SK-N-MC (cell line): Measurements from ENCODE around the gene NUP153.
"Not testable (repeated sequence)": the region's sequence is repeated elsewhere in the genome, so short reads cannot be mapped to it uniquely, and the experiment has no call there.

ENCODE experiments used
- DNase-seq: peaks from one replicate; pipeline ENCODE4 v3.0.0-alpha.2; 2011; ENCODE audit warnings: low read depth, low spot score
- H3K27ac ChIP-seq: fragments of 200-600 bp; sonication (generic); 2 replicates; pipeline ENCODE4 v1.5.1; 2016; ENCODE audit warnings: mixed run types
- H3K36me3 ChIP-seq: fragments of 200-600 bp; sonication (generic); 2 replicates; pipeline ENCODE4 v1.6.1; 2017; ENCODE audit warnings: antibody characterized with exemption, low read length, mixed read lengths; ENCODE audit not compliant: insufficient read depth
- H3K4me3 ChIP-seq: fragments of 200-600 bp; sonication (generic); 2 replicates; pipeline ENCODE4 v1.5.1; 2016
- H3K9ac ChIP-seq: fragments of 200-600 bp; sonication (generic); 2 replicates; pipeline ENCODE4 v1.8.0; 2017; ENCODE audit warnings: mixed run types, mixed read lengths; ENCODE audit not compliant: insufficient read length
- H3K9me3 ChIP-seq: fragments of 200-600 bp; sonication (generic); 2 replicates; pipeline ENCODE4 v1.6.1; 2017; ENCODE audit warnings: low read depth, mild to moderate bottlenecking, antibody characterized with exemption, low read length, moderate library complexity, mixed read lengths
- EZH2 ChIP-seq: fragments of 200-600 bp; sonication (generic); IDR thresholded peaks from one replicate; pipeline ENCODE4 v1.6.1; 2017; ENCODE audit warnings: antibody characterized with exemption
- FOXP2 ChIP-seq: optimal IDR thresholded peaks from 2 replicates; pipeline ENCODE3; 2011; ENCODE audit warnings: mild to moderate bottlenecking, moderate library complexity; ENCODE audit not compliant: insufficient read depth; ENCODE audit errors: extremely low read length, control extremely low read depth
- POLR2AphosphoS5 ChIP-seq: IDR thresholded peaks from 2 replicates; pipeline ENCODE4 v1.6.1; 2012; ENCODE audit warnings: mild to moderate bottlenecking, low read depth, low read length, borderline replicate concordance

Gene NUP153

DNA sequence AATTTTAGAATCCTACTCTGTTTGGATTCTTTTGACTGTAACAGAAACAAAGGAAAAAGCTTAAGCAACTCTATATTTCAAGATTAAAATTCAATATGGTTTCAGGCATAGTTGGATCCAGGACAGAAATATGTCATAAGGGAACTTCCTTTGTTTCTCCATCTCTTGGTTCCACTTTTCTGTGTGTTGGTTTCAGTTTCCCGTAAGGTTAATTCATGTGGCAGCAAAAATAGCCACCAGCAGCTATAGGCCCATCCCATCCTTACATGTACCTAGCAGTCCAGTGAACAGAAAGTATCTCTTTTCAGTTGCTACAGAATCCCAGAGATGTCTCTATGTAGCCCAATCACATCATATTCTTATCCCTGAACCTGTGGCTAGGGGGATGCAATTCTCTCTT, 115.4 kb downstream of the NUP153 start:
- TF ChIP-seq POLR2AphosphoS5 = no peak
- TF ChIP-seq EZH2 = no peak
- no peak for TF ChIP-seq FOXP2
- Histone ChIP-seq H3K4me3 (no peak overlapping the region), H3K9me3 (no peaks in the 10 kb centered on the region), H3K36me3 (no peaks in the 10 kb centered on the region), H3K27ac (no peak overlapping the region), H3K9ac (no peak overlapping the region)
- no peak for DNase-seq

DNA sequence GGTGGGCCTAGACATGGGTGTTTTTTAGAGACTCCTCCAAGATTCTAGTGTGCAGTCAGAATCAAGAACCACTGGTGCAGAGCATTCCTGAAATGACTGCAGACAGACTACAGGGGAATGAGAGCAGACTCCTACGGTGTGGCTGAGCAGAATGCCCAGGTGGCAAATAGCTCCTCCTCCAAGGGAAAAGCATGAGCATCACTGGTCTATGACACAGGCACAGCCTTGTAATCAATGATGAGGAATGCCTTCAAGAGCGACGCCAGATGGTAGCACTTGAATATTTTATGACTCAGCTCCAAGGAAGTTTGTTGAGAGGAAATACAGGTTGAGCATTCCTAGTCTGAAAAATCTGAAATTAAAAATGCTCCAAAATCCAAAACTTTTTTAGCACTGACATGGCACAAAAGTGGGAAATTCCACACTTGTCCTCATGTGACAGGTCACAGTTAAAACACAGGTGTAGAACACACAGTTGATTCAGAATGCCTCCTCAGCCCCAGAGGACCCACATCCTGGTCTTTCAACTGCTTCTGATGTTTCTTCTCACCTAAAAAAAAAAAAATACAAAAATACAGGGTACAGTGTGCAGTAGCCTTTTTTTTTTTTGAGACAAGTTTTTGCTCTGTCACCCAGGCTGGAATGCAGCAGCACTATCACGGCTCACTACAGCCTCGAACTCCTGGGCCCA, 117.2 kb downstream of the NUP153 start:
- no peak for TF ChIP-seq EZH2
- no peak for TF ChIP-seq POLR2AphosphoS5
- no peak for TF ChIP-seq FOXP2
- H3K36me3 ChIP-seq = no peaks in the 10 kb centered on the region
- H3K27ac ChIP-seq = no peak overlapping the region
- DNase-seq = no peak
- H3K9ac ChIP-seq = no peak overlapping the region
- no peaks in the 10 kb centered on the region for H3K9me3 ChIP-seq
- no peak overlapping the region for H3K4me3 ChIP-seq

GRCh38 chr6:17588011-17588410, 118.7 kb downstream of the NUP153 start:
- H3K9me3 ChIP-seq = no peaks in the 10 kb centered on the region
- no peaks in the 10 kb centered on the region for H3K36me3 ChIP-seq
- no peak overlapping the region for H3K4me3 ChIP-seq
- no peak overlapping the region for H3K27ac ChIP-seq
- no peak for TF ChIP-seq FOXP2
- TF ChIP-seq POLR2AphosphoS5 = no peak
- no peak for TF ChIP-seq EZH2
- H3K9ac ChIP-seq = no peak overlapping the region
- no peak for DNase-seq

DNA sequence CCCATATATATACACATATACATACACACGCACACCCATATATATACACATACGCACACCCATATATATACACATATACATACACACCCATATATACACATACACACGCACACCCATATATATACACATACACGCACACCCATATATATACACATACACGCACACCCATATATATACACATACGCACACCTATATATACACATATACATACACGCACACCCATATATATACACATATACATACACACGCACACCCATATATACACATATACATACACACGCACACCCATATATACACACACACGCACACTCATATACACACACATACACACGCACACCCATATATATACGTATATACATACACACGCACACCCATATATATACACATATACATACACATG, 120.1 kb downstream of the NUP153 start:
- H3K9me3 ChIP-seq, H3K27ac ChIP-seq, H3K4me3 ChIP-seq, H3K36me3 ChIP-seq, DNase-seq, H3K9ac ChIP-seq: not testable (repeated sequence)

DNA sequence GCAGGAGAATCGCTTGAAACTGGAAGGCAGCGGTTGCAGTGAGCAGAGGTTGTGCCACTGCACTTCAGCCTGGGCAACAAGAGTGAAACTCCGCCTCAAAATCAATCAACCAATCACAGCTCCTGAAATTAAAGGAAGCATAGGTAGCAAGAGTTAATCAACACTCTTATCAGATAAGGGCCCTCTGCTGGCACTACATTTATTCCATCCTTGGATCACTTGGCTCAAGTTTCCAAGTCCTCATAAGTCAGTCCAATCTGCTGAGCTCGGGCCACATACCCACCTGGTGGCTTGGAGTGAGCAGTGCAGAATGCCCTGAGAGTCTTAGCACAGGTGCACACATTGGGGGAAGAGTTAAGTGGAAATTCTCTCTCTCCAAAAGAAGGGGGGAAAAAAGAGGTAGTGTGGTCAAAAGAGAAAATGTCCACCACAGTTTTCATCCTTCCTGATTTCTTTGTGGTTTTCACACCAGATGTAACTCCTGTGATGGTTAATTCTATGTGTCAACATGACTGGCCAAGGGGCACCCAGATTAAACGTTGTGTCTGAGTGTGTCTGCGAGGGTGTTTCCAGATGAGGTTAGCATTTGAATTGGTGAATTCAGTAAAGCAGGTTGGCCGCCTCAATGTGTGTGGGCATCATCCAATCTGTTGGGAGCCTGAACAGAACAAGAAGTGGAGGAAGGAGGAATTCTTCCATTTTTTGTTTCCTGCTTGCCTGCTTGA, 120.8 kb downstream of the NUP153 start:
- H3K27ac ChIP-seq = no peak overlapping the region
- H3K36me3 ChIP-seq = no peaks in the 10 kb centered on the region
- DNase-seq = no peak
- TF ChIP-seq POLR2AphosphoS5 (no peak), FOXP2 (no peak), EZH2 (no peak)
- no peak overlapping the region for H3K4me3 ChIP-seq
- no peaks in the 10 kb centered on the region for H3K9me3 ChIP-seq
- no peak overlapping the region for H3K9ac ChIP-seq

GRCh38 chr6:17584241-17584803, 122.4 kb downstream of the NUP153 start:
- H3K9ac ChIP-seq = no peak overlapping the region
- peak; percentile 74 for DNase-seq
- peak overlapping the region; percentile 12; the same call in 1 of the 2 replicates for H3K4me3 ChIP-seq
- TF ChIP-seq FOXP2 (no peak), EZH2 (no peak), POLR2AphosphoS5 (no peak)
- H3K9me3 ChIP-seq = no peaks in the 10 kb centered on the region
- H3K27ac ChIP-seq = no peak overlapping the region
- no peaks in the 10 kb centered on the region for H3K36me3 ChIP-seq

GRCh38 chr6:17583811-17584210, 122.9 kb downstream of the NUP153 start:
- no peak for DNase-seq
- no peaks in the 10 kb centered on the region for H3K36me3 ChIP-seq
- no peaks in the 10 kb centered on the region for H3K9me3 ChIP-seq
- H3K9ac ChIP-seq = no peak overlapping the region
- TF ChIP-seq POLR2AphosphoS5 = no peak
- no peak for TF ChIP-seq FOXP2
- TF ChIP-seq EZH2 = no peak
- no peak overlapping the region for H3K27ac ChIP-seq
- H3K4me3 ChIP-seq = no peak overlapping the region; the same call in 1 of the 2 replicates

DNA sequence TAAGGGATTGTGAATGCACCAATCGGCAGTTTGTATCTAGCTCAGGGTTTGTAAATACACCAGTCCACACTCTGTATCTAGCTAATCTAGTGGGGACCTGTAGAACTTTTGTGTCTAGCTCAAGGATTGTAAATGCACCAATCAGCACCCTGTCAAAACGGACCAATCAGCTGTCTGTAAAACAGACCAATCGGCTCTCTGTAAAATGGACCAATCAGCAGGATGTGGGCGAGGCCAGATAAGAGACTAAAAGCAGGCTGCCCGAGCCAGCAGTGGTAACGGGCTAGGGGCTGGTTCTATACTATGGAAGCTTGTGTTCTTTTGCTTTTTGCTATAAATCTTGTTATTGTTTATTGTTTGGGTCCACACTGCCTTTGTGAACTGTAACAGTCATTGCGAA, 125.4 kb downstream of the NUP153 start:
- not testable (repeated sequence) for H3K27ac ChIP-seq, H3K4me3 ChIP-seq, H3K9me3 ChIP-seq, DNase-seq, H3K36me3 ChIP-seq, H3K9ac ChIP-seq
